Jurkat, Clone E6-1 (cell line): Measurements from ENCODE around the gene CHST7.

ENCODE experiments used
- DNase-seq: peaks from one replicate; pipeline ENCODE4 v3.0.0-alpha.2; 2011; ENCODE audit warnings: low read depth, low spot score
- H3K4me3 ChIP-seq: 2 replicates; pipeline ENCODE4 v1.5.1; 2011; ENCODE audit warnings: mild to moderate bottlenecking, low read length, control low read depth, moderate library complexity

Gene CHST7

GRCh38 chrX:46597208-46597607 is 23.6 kb downstream of the CHST7 start:
- H3K4me3 ChIP-seq = no peak overlapping the region
- no peak for DNase-seq

GRCh38 chrX:46597771-46598170 is 24.2 kb downstream of the CHST7 start:
- DNase-seq = no peak
- H3K4me3 ChIP-seq = no peak overlapping the region

GRCh38 chrX:46599051-46599560 is 25.5 kb downstream of the CHST7 start:
- DNase-seq = no peak
- H3K4me3 ChIP-seq = no peak overlapping the region

GRCh38 chrX:46601283-46601682 is 27.7 kb downstream of the CHST7 start:
- H3K4me3 ChIP-seq = no peak overlapping the region
- no peak for DNase-seq

- H3K4me3 ChIP-seq = no peak overlapping the region
- no peak for DNase-seq
These were observed 29.0 kb downstream of the CHST7 start for GRCh38 chrX:46602468-46603102.

- no peak overlapping the region for H3K4me3 ChIP-seq
- DNase-seq = no peak
These were observed 34.4 kb downstream of the CHST7 start for GRCh38 chrX:46607916-46608315.

- peak; percentile 32 for DNase-seq
- H3K4me3 ChIP-seq = no peak overlapping the region
These were observed 36.6 kb downstream of the CHST7 start for GRCh38 chrX:46610070-46610658.

- peak; percentile 84 for DNase-seq
- H3K4me3 ChIP-seq = no peak overlapping the region
These were observed 38.2 kb downstream of the CHST7 start for GRCh38 chrX:46611658-46612362.

- no peak overlapping the region for H3K4me3 ChIP-seq
- no peak for DNase-seq
These were observed 44.3 kb downstream of the CHST7 start for GRCh38 chrX:46617906-46618305.

- DNase-seq = no peak
- no peak overlapping the region for H3K4me3 ChIP-seq
These were observed 45.4 kb downstream of the CHST7 start for GRCh38 chrX:46618947-46619346.

- H3K4me3 ChIP-seq = no peak overlapping the region
- DNase-seq = no peak
These were observed 46.9 kb downstream of the CHST7 start for GRCh38 chrX:46620505-46620904.

- DNase-seq = no peak
- no peak overlapping the region for H3K4me3 ChIP-seq
These were observed 48.0 kb downstream of the CHST7 start for GRCh38 chrX:46621572-46621971.

- no peak overlapping the region for H3K4me3 ChIP-seq
- DNase-seq = no peak
These were observed 50.7 kb downstream of the CHST7 start for GRCh38 chrX:46624090-46624786.

GRCh38 chrX:46626566-46626965 is 53.0 kb downstream of the CHST7 start:
- no peak overlapping the region for H3K4me3 ChIP-seq
- no peak for DNase-seq

GRCh38 chrX:46627062-46627461 is 53.5 kb downstream of the CHST7 start:
- H3K4me3 ChIP-seq = no peak overlapping the region
- no peak for DNase-seq

GRCh38 chrX:46627711-46628419 is 54.3 kb downstream of the CHST7 start:
- no peak for DNase-seq
- H3K4me3 ChIP-seq = no peak overlapping the region

- no peak overlapping the region for H3K4me3 ChIP-seq
- no peak for DNase-seq
These were observed 55.2 kb downstream of the CHST7 start for GRCh38 chrX:46628460-46629371.

- DNase-seq = no peak
- no peak overlapping the region for H3K4me3 ChIP-seq
These were observed 56.6 kb downstream of the CHST7 start for GRCh38 chrX:46630141-46630540.
